Epithelial cell of prostate (primary cell): Measurements from ENCODE around the gene WNT7A.

Source experiments
- DNase-seq: peaks from one replicate; pipeline ENCODE4 v3.0.0-alpha.2; 2011; ENCODE audit warnings: low read depth, low spot score
- H3K27ac ChIP-seq: fragments of 450-650 bp; 2 replicates; pipeline ENCODE4 v1.5.1; 2017; ENCODE audit warnings: mild to moderate bottlenecking

Gene WNT7A

DNA sequence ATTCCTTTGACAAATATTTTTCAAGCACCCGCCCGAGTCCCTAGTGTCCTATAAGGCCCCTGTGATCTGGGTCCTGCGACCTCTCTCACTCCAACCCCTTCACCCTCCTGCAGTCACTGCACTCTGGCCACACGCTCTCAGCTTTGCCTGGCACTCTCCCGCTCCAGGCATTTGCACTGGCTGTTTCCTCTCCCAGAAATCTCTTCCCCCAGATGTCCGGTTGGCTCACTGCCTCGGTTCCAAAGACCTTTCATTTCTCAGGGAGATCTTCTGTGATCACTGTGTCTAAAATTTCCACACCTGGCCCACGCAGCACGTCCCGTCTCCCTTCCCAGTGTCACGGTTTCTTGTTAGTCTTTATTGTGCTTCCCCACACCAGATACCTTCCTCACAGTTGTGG is 97.4 kb downstream of the WNT7A start:
- H3K27ac ChIP-seq = no peak overlapping the region
- no peak for DNase-seq

DNA sequence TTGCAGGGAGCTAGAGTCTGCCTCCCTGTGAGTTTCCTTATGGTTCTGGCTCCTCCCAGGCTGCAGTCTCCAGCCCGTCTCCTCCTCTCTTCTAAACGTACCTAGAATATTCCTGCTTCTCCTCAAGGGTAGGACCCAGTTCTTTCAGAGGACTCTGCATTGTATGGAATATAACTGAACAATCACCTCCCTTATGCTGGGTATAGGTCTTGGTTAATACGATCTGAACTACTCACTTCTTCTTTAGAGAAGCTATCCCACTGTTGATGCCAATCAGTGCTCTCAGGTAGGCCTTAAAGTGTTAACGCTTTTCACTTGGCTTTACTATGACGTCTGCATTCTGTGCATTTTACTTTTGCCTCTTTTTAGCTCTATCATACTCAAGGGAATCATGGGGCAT is 98.5 kb downstream of the WNT7A start:
- no peak for DNase-seq
- H3K27ac ChIP-seq = no peak overlapping the region

DNA sequence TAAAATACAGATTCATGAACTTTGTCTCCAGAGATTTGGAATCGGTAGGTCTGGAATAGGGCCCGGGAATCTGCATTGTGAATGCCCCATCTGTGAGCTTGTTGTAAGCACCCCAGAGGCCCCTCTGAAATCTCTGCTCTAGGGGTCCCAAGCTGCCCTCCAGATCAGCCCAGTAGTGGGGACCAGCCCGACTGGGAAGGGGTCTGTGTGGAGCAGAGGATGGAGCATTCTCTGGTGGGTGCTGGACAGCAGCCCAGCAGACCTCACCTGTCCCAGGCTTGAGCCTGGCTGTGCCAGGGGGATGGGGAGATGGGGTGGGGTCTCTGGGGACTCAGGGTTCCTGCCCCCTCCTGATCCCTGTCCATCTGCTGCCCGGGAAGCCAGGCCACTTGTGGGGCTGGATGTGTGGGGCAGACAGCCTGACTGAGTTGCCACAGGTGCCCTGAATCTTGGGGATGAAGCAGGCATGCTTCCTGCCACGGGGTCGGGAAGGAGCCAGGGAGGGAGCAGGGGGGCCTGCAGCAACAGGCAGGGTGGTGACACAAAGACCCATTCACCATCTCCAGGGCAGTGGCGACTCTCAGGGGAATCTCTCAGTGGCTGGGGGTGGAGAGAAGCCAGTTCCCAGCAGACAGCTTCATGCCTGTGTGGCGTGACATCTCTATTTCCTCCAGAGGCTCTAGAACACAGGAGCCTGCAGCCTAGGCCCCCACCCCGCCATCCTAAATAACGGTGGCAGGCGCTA is 99.3 kb downstream of the WNT7A start:
- no peak for DNase-seq
- no peak overlapping the region for H3K27ac ChIP-seq

DNA sequence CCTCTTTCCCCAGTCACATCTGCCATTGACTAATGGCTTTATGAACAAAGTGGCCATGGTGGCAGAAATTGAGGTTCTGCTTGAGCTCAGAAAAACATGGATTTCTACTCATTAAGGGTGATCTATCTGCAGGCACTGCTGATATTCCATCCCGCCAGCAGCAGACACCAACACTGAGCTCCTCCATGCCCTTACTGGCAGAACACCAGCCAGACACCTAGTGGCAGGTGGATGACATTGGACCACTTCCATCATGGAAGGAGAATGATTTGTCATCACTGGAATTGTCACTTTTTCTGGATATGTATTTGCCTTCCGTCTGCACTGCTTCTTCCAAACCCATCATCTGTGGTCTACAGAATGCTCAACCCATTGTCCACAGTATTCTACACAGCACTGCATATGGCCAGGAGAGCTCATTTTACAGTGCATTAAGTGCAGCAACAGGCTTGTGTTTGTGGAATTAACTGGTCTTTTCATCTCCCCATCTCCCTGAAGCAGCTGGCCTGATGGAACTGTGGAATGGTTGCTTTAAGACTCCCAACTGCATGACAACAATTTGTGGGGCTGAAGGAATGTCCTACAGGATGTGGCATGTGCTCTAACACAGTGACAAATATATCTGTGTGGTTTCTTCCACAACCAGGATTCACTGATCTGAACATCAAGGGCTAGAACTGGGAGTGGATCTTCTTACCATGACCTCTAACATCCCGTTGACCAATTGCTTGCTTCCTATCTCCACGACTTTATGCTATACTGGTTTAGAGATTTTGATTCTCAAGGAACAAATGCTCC is 103.4 kb downstream of the WNT7A start:
- no peak overlapping the region for H3K27ac ChIP-seq
- no peak for DNase-seq

DNA sequence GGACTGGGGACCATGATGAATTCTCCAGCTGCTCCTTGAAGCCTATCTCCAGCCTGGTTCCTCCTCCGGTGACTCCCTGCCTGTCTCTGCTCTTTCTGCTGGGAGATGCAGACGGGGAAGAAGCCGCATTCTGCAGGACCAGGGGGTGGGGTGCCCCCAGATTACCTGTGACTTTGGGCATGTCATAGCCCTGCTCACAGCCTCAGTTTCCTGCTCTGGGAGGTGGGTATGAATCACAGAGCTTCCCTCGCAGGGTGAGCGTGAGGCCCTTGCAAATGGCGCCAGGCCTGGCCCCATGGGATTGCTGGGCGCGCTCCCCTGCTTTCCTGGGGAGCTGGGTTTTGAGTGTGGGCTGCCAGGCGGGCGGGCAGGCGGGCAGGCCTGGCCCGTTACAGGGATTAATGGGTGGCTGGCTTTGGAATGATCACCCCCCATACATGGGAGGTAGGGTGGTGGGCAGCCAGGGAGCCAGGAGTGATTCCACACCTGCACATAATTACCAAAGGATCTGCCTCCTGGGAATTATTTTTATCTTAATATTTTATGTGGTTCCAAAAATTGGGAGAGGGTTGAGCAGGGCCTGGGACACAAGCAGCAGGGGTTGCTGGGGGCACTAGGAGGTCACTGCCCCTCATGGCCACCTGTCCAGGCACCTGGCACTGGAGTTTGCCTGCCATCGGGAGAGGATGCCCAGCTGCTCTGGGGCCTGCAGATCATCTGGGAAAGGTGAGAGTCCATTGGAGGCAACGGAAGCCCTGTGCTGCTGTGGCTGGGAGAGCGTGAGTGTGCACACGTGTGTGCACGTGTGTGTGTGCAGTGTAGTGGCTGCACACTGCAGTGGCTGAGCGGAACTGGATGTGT is 106.8 kb downstream of the WNT7A start:
- no peak for DNase-seq
- no peak overlapping the region for H3K27ac ChIP-seq

DNA sequence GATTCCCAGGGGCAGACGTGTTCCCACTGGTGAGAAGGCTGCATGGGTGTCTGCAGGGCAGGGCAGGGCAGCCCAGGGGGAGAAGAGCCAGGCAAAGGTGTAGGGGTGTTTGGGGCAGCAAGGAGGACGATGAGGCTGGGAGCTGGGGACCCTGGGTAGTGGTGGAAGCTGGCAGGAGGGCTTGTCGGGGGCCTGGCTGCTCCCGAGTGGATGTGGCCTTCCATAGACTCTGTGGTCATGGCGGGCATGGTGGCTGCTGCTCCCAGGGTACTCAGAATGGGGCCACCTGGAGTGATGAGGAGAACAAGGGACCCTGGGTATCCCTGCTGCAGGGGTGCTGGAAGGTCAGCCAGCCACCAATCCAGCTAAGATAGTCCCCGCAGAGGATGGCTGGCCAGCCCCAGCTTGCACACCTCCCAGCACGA is 107.5 kb downstream of the WNT7A start:
- DNase-seq = no peak
- H3K27ac ChIP-seq = no peak overlapping the region

DNA sequence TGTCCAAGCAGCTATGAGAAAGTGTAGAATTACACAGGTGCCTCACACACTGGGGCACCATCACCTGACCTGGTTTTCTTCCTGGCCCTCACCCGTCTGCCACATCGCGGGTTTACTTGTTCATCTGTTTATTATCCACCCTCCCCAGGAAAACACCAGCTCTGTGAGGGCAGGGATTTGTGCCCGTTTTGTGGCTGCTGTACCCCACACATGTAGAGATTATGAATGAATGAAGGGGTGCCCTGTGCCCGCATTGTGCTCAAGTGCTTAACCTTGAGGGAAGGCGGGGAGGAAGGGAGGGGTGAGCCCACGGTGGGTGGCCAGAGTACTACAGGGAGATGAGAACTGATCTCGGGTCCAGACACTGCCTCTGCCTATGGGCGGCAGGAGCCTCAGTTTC is 108.4 kb downstream of the WNT7A start:
- H3K27ac ChIP-seq = no peak overlapping the region
- DNase-seq = no peak

DNA sequence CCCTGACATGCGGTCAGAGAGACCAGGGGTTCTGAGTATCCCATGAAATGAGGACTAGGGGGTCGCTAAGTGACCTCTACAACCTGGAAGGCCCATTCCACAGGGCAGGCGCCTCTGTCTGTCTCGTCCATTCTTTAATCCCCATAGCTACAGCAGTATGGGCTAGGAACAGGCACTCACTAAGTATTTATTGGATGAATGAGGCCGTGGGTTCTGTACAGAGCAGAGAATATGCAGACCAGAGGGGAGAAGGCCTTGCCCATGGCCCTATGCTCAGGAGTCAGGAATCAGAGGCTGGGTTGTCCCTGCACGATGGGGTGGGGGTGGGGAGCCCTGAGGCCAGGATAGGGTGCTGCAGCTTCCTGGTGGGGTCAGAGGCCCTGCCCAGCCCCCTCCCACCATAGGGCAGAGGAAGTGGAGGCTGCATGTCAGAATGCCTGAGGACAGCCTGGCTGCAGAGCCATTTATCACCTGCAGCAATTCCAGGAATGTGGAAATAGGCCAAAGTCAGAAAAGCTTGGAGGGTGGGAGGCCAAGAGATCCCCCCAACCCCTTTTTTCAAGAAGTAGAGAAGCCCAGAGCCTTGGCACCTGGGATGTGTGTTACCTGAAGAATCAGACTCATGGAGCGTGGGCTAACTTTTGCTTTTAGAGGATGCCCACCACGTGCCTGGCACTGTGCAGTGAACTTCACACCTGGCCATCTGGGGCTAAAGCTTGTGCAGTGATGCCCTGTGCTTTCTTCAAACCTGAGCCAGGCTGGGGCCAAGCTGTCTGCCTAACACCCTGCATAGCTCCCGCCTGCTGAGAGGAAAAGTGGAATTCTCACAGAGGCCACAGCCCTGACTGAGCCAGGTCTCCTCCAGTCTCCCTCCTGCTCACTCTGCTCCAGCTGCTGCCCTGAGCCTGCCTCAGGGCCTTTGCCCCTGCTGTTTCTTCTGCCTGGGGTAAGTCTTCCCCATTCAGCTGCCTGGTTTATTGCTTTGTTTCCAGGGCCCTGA is 109.4 kb downstream of the WNT7A start:
- no peak overlapping the region for H3K27ac ChIP-seq
- no peak for DNase-seq

DNA sequence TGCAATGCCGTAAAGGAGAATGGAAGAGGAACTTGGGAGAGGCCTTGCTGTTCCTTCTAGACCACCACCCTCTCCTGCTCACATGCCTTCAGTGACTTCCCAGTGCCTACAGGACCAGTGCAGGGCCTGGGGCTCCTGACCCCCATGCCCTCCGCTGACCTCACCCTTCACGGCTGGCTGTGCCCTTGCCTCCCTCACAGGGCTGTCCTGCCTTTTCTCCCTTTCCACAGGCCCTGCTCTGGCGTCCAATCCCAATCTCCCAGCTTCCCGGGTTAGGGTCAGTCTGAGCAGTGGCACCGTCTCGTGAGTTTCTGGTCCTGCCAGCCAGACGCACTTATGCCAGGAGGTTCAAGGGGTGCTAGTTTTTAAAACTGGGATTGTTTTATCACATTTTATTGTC is 110.4 kb downstream of the WNT7A start:
- no peak for DNase-seq
- no peak overlapping the region for H3K27ac ChIP-seq

DNA sequence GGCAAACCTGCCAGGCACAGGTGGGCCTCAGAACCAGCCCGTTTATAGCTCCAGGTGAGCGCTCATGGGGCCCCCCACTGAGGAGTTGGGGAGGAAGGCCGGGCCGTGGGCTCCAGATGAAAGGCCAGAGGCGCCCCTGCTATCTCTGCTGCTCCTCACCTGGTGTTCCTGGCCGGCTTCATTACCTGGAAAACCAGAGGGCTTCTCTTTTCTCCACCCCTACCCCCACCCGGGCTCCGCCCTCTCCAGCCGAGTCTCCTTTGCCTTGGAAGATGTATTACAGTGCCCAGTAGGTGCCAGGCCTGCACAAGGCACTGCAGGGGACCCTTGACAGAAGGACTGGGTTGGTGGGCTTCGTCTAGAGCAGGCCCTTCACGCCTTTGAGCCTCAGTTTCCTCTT is 111.4 kb downstream of the WNT7A start:
- DNase-seq = no peak
- no peak overlapping the region for H3K27ac ChIP-seq

DNA sequence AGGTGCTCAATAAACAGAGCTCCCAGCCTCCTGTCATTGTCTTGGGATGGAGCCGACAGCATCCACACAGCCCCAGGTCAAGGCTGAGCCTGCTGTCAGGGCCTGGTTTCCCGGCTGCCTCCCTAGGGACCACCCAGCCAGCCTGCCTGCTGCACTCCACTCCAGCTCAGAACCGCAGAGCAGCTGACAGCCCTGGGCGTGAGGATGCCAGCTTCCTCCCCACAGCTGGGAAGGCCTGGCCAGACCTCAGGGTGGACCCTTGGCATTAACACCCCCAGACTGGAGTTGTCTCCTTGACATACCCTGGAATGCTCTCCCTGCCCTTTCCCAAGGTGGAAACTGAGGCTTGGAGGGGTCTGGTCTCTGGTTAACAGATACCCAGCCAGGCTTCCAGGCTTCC is 112.0 kb downstream of the WNT7A start:
- DNase-seq = no peak
- no peak overlapping the region for H3K27ac ChIP-seq

DNA sequence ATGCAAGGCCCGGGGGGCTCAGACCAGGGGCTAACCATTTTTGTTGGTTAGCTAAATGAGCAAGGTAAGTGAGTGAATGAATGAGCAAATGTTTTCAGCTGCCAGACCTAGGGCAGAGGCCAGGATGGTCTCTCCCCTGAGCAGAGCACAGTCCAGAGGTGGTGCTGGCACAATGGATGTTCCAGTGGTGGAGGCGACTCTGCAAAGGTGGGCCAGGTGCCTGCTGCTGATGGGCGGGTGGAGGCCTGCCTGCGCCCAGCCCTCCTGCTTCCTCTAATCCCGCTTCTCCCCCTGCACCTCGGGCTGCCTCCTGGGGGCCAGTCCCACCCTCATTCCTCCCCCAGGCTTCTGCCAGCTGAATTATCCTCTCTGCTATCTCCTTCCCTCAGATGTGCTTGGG is 112.8 kb downstream of the WNT7A start:
- no peak for DNase-seq
- no peak overlapping the region for H3K27ac ChIP-seq
